ENCODE measurements around the gene SBF2.

DNA sequence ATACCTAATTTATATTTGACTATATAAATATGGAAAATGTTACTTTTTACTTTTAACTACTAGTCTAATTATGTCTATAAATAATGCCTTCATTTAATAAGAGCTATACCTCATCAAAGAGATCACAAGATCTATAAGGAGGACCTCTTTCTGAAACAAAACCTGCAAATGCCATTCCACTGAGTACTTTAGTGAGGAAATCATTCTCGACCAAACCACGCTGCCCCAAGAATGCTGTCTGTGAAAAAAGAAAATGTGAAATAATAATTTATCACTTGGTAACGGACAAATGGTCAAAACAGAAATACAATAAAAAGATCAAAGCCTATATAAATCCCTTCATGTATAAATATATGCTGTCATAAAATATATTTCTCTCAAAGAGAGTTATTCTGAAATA lies 301.7 kb downstream of the SBF2 start:
- TF ChIP-seq CTCF (IDR thresholded peaks at IDR 0.05) (no peak), POLR2A (IDR thresholded peaks at IDR 0.05) (no peak)

Measured in lower leg skin (tissue), 3 donors.